ENCODE measurements around the gene MARK3.
A peak's percentile ranks its signal among the peaks of the same experiment; 100 is the strongest.

- TF ChIP-seq POLR2A (IDR thresholded peaks at IDR 0.05) = no peak
- peak in 1 of 6 experiments; percentile 19 for TF ChIP-seq CTCF (IDR thresholded peaks at IDR 0.05)
Measured at GRCh38 chr14:103541709-103542604, 156.7 kb downstream of the MARK3 start.
